SK-N-SH treated with all-trans-retinoic acid at 6 μM for 48 hours (cell line): ENCODE data around the gene BMP6.

ENCODE experiments used
- ATAC-seq: fragments of 200-7000 bp; cut with Tn5 transposase; 3 replicates; pipeline ENCODE4 v1.9.1; 2020; ENCODE audit warnings: mild to moderate bottlenecking, moderate library complexity
- ARNTL ChIP-seq: fragments of 450-650 bp; formaldehyde crosslinking; IDR thresholded peaks from 2 replicates; pipeline ENCODE4 v1.5.0; 2020; ENCODE audit warnings: low read depth, mild to moderate bottlenecking, moderate library complexity, borderline replicate concordance
- BACH2 ChIP-seq: fragments of 250-450 bp; sonication (Bioruptor Pico); IDR thresholded peaks from 2 replicates; pipeline ENCODE4 v1.9.0; 2021; ENCODE audit warnings: mild to moderate bottlenecking, borderline replicate concordance
- CSDC2 ChIP-seq: fragments of 250-450 bp; sonication (Bioruptor Pico); IDR thresholded peaks from 2 replicates; pipeline ENCODE4 v1.5.0; 2020; ENCODE audit warnings: mild to moderate bottlenecking, moderate library complexity
- ESRRG ChIP-seq: fragments of 250-450 bp; sonication (Bioruptor Pico); IDR thresholded peaks from 2 replicates; pipeline ENCODE4 v1.6.1; 2021; ENCODE audit warnings: mild to moderate bottlenecking
- GLIS3 ChIP-seq: fragments of 250-450 bp; sonication (Bioruptor Pico); IDR thresholded peaks from 2 replicates; pipeline ENCODE4 v1.5.0; 2020; ENCODE audit warnings: mild to moderate bottlenecking, moderate library complexity
- ISL1 ChIP-seq: fragments of 250-450 bp; sonication (Bioruptor Pico); IDR thresholded peaks from 2 replicates; pipeline ENCODE4 v2.1.2; 2022; ENCODE audit warnings: mild to moderate bottlenecking, moderate library complexity
- PPARA ChIP-seq: fragments of 250-450 bp; sonication (Bioruptor Pico); IDR thresholded peaks from 2 replicates; pipeline ENCODE4 v1.5.0; 2020; ENCODE audit warnings: mild to moderate bottlenecking, borderline replicate concordance
- SNAI2 ChIP-seq: fragments of 250-450 bp; sonication (Bioruptor Pico); IDR thresholded peaks from 2 replicates; pipeline ENCODE4 v1.5.0; 2020; ENCODE audit warnings: mild to moderate bottlenecking, moderate library complexity
- TCF4 ChIP-seq: fragments of 250-450 bp; sonication (Bioruptor Pico); IDR thresholded peaks from 2 replicates; pipeline ENCODE4 v1.8.0; 2021; ENCODE audit warnings: mild to moderate bottlenecking, moderate library complexity, borderline replicate concordance
- TOX ChIP-seq: fragments of 250-450 bp; sonication (Bioruptor Pico); IDR thresholded peaks from 2 replicates; pipeline ENCODE4 v1.8.0; 2021; ENCODE audit warnings: mild to moderate bottlenecking, moderate library complexity, borderline replicate concordance
- ZFP30 ChIP-seq: fragments of 450-650 bp; formaldehyde crosslinking; IDR thresholded peaks from 2 replicates; pipeline ENCODE4 v1.5.0; 2022; ENCODE audit warnings: mild to moderate bottlenecking, moderate library complexity
- ZNF565 ChIP-seq: fragments of 450-650 bp; formaldehyde crosslinking; conservative IDR thresholded peaks from 2 replicates; pipeline ENCODE4 v1.5.0; 2020; ENCODE audit warnings: low read depth, mild to moderate bottlenecking, moderate library complexity
- ZNF70 ChIP-seq: fragments of 450-650 bp; formaldehyde crosslinking; IDR thresholded peaks from 2 replicates; pipeline ENCODE4 v1.5.0; 2020; ENCODE audit warnings: mild to moderate bottlenecking, moderate library complexity
- ZNF8 ChIP-seq: fragments of 450-650 bp; formaldehyde crosslinking; IDR thresholded peaks from 2 replicates; pipeline ENCODE4 v1.5.0; 2020; ENCODE audit warnings: mild to moderate bottlenecking, moderate library complexity
- TF ChIP-seq, protein P1 (sequence below): fragments of 250-450 bp; sonication (Bioruptor Pico); IDR thresholded peaks from 2 replicates; pipeline ENCODE4 v1.8.0; 2021; ENCODE audit warnings: low read depth, mild to moderate bottlenecking, moderate library complexity, borderline replicate concordance
- TF ChIP-seq, protein P2 (sequence below): fragments of 250-450 bp; sonication (Bioruptor Pico); IDR thresholded peaks from 2 replicates; pipeline ENCODE4 v1.5.1; 2021; ENCODE audit warnings: mild to moderate bottlenecking, moderate library complexity
- TF ChIP-seq, protein P3 (sequence below): fragments of 250-450 bp; sonication (Bioruptor Pico); IDR thresholded peaks from 2 replicates; pipeline ENCODE4 v1.5.0; 2020; ENCODE audit warnings: mild to moderate bottlenecking, moderate library complexity
- TF ChIP-seq, protein P4 (sequence below): fragments of 250-450 bp; sonication (Bioruptor Pico); IDR thresholded peaks from 2 replicates; pipeline ENCODE4 v1.5.1; 2020; ENCODE audit warnings: low read depth, mild to moderate bottlenecking, moderate library complexity

The BMP6 gene

DNA sequence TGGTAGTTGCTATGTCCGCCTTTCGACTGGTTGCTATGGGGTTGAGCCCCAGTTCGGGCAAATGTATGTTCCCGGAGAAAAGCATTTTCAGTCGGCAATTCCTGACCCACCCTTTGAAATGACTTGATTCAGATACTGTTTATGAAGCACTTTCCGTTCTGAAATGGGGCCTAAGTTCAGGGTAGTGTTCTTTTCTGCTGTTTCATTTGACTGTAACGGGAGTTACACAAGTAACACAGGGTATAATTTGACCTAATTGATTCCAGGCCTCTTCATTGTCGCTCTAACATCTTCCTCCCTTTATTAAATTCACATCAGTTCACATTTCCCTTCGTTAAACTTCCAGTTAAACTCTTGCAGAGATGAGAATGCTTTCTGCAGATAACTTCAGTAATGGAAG lies 85.5 kb downstream of the BMP6 start (continued):
- TF ChIP-seq, protein P1, sequence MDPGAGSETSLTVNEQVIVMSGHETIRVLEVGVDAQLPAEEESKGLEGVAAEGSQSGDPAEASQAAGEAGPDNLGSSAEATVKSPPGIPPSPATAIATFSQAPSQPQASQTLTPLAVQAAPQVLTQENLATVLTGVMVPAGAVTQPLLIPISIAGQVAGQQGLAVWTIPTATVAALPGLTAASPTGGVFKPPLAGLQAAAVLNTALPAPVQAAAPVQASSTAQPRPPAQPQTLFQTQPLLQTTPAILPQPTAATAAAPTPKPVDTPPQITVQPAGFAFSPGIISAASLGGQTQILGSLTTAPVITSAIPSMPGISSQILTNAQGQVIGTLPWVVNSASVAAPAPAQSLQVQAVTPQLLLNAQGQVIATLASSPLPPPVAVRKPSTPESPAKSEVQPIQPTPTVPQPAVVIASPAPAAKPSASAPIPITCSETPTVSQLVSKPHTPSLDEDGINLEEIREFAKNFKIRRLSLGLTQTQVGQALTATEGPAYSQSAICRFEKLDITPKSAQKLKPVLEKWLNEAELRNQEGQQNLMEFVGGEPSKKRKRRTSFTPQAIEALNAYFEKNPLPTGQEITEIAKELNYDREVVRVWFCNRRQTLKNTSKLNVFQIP (CRISPR knock-in tag), result no peak
- TF ChIP-seq ZNF70 (CRISPR knock-in tag) (no peak), ZNF565 (CRISPR knock-in tag) (no peak), ZNF8 (CRISPR knock-in tag) (no peak), SNAI2 (no peak), ESRRG (CRISPR knock-in tag) (no peak)
- TF ChIP-seq, protein P2, sequence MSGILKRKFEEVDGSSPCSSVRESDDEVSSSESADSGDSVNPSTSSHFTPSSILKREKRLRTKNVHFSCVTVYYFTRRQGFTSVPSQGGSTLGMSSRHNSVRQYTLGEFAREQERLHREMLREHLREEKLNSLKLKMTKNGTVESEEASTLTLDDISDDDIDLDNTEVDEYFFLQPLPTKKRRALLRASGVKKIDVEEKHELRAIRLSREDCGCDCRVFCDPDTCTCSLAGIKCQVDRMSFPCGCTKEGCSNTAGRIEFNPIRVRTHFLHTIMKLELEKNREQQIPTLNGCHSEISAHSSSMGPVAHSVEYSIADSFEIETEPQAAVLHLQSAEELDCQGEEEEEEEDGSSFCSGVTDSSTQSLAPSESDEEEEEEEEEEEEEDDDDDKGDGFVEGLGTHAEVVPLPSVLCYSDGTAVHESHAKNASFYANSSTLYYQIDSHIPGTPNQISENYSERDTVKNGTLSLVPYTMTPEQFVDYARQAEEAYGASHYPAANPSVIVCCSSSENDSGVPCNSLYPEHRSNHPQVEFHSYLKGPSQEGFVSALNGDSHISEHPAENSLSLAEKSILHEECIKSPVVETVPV, result no peak

DNA sequence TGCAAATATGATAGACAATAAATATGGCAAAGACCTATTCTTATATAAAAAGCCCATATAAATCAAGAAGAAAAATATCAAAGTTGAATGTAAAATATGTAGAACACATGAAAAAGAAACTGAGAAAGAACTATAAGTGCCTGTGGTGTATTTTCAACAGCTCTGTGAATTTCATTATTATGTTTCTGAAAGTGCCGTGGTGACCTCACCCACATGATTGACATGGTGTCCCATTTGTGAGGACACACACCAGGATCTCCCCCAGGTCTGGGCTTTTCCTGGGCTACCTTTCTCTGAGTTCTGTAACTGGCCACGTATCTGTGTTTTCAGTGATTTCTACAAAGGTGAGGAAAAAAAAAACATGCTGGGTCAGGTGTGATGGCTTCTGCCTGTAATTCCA lies 86.7 kb downstream of the BMP6 start:
- TF ChIP-seq TOX (CRISPR knock-in tag) (no peak), ISL1 (CRISPR knock-in tag) (no peak), ZFP30 (no peak), GLIS3 (CRISPR knock-in tag) (no peak), BACH2 (CRISPR knock-in tag) (no peak), ZNF565 (CRISPR knock-in tag) (no peak)
- TF ChIP-seq, protein P3, sequence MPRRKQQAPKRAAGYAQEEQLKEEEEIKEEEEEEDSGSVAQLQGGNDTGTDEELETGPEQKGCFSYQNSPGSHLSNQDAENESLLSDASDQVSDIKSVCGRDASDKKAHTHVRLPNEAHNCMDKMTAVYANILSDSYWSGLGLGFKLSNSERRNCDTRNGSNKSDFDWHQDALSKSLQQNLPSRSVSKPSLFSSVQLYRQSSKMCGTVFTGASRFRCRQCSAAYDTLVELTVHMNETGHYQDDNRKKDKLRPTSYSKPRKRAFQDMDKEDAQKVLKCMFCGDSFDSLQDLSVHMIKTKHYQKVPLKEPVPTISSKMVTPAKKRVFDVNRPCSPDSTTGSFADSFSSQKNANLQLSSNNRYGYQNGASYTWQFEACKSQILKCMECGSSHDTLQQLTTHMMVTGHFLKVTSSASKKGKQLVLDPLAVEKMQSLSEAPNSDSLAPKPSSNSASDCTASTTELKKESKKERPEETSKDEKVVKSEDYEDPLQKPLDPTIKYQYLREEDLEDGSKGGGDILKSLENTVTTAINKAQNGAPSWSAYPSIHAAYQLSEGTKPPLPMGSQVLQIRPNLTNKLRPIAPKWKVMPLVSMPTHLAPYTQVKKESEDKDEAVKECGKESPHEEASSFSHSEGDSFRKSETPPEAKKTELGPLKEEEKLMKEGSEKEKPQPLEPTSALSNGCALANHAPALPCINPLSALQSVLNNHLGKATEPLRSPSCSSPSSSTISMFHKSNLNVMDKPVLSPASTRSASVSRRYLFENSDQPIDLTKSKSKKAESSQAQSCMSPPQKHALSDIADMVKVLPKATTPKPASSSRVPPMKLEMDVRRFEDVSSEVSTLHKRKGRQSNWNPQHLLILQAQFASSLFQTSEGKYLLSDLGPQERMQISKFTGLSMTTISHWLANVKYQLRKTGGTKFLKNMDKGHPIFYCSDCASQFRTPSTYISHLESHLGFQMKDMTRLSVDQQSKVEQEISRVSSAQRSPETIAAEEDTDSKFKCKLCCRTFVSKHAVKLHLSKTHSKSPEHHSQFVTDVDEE (CRISPR knock-in tag), result no peak
- no peak for ATAC-seq

DNA sequence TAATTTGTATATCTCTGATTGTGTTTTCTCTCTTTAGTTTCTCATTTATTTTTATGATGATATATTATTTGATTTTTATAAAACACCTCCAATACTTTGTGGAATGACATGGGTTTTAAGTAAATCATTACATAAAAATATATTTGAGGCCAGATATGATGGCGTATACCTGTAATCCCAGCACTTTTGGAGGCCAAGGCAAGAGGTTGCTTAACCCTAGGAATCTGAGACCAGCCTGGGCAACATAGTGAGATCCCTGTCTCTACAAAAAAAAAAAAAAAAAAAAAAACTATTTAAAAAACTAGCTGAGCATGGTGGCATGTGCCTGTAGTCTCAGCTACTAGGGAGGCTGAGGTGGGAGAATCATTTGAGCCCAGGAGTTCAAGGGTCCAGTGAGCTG lies 87.3 kb downstream of the BMP6 start:
- TF ChIP-seq PPARA (CRISPR knock-in tag) (no peak), ARNTL (CRISPR knock-in tag) (no peak), ZNF565 (CRISPR knock-in tag) (no peak), ZNF8 (CRISPR knock-in tag) (no peak)
- TF ChIP-seq, protein P4, sequence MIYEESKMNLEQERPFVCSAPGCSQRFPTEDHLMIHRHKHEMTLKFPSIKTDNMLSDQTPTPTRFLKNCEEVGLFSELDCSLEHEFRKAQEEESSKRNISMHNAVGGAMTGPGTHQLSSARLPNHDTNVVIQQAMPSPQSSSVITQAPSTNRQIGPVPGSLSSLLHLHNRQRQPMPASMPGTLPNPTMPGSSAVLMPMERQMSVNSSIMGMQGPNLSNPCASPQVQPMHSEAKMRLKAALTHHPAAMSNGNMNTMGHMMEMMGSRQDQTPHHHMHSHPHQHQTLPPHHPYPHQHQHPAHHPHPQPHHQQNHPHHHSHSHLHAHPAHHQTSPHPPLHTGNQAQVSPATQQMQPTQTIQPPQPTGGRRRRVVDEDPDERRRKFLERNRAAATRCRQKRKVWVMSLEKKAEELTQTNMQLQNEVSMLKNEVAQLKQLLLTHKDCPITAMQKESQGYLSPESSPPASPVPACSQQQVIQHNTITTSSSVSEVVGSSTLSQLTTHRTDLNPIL (CRISPR knock-in tag), result no peak
- no peak for ATAC-seq

DNA sequence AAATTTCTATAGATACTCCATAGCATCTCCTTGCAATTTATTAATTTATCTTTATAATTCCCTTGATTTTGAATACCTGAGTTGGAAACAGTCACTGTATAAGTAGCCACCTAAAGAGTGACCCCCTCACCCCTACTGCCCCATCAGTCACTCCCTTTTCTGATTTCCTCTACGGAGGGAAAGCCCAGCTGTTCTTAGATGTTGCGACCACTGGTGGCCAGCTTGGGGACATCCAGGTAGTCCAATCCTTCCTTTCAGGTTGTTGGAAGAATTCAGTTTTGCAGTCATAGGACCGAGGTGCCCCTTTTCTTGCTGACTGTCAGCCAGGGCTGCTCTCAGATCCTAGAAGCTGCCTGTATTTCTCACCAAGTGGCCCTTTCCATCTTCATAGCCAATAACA lies 87.8 kb downstream of the BMP6 start:
- no peak for ATAC-seq
- TF ChIP-seq, protein P4 (CRISPR knock-in tag), result no peak
- TF ChIP-seq TCF4 (CRISPR knock-in tag) (no peak), CSDC2 (CRISPR knock-in tag) (no peak)
- TF ChIP-seq, protein P2, result no peak
